GM19193 (cell line): ENCODE data around the gene FZD1.

ENCODE experiments used
- POLR2A ChIP-seq: IDR thresholded peaks from 4 replicates; pipeline ENCODE4 v1.6.1; 2011; ENCODE audit not compliant: insufficient read depth, insufficient read length; ENCODE audit errors: extremely low read depth

The FZD1 gene

DNA sequence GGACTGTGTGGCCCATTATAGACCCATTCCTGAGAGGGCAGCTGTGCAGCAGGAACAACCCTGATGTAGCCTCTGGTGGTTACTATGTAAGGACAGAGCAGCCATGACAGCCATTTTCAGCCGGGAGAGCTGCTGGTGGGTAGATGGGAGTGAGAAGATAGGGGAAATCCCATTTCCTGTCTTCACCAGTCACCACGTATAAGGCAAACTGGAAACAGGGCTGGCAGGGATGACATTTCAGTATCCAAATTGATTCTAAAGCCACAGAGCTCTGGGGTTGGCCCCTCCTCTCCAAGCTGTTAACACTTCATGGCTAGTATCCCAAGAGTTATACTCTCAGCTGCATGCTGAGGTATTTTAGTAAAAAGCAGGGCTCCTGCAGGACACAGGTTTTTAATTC, 15.2 kb upstream of the FZD1 start:
- no peak for TF ChIP-seq POLR2A

DNA sequence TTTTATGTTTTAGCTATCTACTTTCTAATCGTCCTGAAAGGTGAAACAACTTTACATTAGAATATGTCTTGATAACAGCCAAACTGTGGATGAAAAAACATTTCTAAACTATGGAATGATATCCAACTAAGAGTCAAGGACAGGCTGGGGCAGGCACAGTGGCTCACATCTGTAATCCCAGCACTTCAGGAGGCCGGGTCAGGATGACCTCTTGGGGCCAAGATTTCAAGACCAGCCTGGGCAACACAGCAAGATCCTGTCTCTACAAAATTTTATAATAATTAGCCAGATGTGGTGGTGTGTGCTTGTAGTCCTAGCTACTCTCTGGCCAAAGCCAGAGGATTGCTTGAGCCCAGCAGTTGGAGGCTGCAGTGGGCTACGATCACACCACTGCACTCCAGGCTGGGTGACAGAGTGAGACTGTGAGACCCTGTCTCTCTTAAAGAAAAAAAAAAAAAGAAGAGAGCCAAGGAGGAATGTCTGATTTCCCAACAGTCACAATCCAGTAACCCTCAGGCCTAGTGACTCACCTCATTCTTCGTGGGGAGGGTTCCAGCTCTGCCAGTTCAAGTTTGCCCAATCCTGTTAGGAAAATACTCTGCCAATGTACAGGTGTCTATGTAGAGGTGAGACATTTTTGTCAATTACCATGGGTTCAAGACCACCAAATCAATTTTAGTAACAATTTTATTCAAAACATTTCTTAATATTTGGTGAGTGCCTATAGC, 14.6 kb upstream of the FZD1 start:
- no peak for TF ChIP-seq POLR2A

DNA sequence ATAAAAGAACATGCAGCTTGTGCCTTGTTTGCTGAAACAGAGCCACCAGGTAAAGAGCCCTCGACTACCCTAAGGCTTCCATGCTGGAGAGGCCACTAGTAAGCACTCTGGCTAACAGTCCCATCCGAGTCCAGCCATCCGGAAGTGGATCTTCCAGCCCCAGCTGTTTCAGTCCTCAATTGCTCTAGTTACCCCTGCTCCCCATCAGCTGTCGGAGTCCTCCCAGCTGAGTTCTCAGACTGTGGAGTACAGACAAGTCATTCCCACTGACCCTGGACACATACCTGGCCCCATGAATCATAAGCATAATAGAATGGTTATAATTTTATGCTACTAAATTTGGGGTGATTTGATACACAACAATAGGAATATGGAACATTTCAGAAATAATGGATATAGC, 13.5 kb upstream of the FZD1 start:
- no peak for TF ChIP-seq POLR2A

DNA sequence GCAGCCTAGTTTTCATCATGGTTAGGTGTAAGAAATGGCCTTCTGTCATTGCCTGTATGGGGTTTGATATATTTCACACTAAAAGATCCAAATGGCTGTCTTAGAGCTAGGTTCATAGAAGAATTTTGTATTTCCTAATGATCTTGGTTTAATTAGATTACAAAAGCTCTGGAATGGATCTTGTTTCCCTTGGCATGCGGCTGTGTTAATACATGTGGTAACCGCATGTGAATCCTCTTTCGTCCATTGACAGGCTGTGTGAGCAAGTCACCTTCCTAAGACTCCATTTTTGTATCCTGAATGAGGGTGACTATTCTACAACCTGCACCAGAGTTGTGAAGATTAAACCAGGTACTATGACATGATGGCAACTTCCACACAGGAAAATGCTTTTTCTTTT, 12.4 kb upstream of the FZD1 start:
- no peak for TF ChIP-seq POLR2A

DNA sequence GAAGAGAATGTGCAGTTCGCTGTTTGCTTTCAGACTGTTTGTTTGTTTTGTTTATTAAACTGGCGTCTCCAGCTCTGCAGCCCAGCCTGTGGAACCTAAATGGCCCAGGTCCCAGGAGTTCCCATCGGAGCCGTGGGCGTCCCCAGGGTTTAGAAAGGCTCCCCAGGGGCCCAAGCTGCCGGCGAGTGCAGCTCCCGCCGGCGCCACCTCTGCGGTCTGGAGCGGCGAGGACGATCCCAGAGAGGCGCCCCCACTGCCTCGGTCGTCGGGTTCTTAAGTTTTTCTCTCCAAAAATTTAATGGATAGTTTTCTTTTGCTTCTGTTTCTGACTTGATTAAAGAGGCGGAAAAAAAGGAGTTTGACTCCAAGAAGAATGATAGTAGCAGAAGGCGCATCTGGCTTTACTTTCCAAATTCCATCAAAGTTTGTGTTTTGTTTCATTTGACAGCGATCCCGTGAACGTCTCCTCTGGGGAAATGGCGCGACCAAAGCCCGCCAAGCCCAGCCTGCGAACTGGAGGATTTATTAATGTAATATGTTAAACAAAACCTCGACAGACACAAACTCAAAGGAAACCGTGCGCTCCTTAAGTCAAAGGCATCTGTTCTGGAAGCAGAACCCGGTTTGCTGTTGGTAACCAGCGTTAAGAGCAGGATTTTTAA, 718 bp upstream of the FZD1 start:
- TF ChIP-seq POLR2A: no peak

DNA sequence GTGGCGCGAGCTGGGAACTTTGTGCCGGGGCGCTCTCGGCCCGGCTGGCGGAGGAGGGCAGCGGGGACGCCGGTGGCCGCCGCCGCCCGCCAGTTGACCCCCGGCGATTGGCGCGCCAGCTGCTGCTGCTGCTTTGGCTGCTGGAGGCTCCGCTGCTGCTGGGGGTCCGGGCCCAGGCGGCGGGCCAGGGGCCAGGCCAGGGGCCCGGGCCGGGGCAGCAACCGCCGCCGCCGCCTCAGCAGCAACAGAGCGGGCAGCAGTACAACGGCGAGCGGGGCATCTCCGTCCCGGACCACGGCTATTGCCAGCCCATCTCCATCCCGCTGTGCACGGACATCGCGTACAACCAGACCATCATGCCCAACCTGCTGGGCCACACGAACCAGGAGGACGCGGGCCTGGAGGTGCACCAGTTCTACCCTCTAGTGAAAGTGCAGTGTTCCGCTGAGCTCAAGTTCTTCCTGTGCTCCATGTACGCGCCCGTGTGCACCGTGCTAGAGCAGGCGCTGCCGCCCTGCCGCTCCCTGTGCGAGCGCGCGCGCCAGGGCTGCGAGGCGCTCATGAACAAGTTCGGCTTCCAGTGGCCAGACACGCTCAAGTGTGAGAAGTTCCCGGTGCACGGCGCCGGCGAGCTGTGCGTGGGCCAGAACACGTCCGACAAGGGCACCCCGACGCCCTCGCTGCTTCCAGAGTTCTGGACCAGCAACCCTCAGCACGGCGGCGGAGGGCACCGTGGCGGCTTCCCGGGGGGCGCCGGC, 870 bp downstream of the FZD1 start:
- TF ChIP-seq POLR2A: no peak

DNA sequence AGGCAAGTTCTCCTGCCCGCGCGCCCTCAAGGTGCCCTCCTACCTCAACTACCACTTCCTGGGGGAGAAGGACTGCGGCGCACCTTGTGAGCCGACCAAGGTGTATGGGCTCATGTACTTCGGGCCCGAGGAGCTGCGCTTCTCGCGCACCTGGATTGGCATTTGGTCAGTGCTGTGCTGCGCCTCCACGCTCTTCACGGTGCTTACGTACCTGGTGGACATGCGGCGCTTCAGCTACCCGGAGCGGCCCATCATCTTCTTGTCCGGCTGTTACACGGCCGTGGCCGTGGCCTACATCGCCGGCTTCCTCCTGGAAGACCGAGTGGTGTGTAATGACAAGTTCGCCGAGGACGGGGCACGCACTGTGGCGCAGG, 1.4 kb downstream of the FZD1 start:
- TF ChIP-seq POLR2A: no peak

DNA sequence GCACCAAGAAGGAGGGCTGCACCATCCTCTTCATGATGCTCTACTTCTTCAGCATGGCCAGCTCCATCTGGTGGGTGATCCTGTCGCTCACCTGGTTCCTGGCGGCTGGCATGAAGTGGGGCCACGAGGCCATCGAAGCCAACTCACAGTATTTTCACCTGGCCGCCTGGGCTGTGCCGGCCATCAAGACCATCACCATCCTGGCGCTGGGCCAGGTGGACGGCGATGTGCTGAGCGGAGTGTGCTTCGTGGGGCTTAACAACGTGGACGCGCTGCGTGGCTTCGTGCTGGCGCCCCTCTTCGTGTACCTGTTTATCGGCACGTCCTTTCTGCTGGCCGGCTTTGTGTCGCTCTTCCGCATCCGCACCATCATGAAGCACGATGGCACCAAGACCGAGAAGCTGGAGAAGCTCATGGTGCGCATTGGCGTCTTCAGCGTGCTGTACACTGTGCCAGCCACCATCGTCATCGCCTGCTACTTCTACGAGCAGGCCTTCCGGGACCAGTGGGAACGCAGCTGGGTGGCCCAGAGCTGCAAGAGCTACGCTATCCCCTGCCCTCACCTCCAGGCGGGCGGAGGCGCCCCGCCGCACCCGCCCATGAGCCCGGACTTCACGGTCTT, 1.9 kb downstream of the FZD1 start:
- no peak for TF ChIP-seq POLR2A

DNA sequence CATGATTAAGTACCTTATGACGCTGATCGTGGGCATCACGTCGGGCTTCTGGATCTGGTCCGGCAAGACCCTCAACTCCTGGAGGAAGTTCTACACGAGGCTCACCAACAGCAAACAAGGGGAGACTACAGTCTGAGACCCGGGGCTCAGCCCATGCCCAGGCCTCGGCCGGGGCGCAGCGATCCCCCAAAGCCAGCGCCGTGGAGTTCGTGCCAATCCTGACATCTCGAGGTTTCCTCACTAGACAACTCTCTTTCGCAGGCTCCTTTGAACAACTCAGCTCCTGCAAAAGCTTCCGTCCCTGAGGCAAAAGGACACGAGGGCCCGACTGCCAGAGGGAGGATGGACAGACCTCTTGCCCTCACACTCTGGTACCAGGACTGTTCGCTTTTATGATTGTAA, 2.5 kb downstream of the FZD1 start:
- TF ChIP-seq POLR2A: no peak

DNA sequence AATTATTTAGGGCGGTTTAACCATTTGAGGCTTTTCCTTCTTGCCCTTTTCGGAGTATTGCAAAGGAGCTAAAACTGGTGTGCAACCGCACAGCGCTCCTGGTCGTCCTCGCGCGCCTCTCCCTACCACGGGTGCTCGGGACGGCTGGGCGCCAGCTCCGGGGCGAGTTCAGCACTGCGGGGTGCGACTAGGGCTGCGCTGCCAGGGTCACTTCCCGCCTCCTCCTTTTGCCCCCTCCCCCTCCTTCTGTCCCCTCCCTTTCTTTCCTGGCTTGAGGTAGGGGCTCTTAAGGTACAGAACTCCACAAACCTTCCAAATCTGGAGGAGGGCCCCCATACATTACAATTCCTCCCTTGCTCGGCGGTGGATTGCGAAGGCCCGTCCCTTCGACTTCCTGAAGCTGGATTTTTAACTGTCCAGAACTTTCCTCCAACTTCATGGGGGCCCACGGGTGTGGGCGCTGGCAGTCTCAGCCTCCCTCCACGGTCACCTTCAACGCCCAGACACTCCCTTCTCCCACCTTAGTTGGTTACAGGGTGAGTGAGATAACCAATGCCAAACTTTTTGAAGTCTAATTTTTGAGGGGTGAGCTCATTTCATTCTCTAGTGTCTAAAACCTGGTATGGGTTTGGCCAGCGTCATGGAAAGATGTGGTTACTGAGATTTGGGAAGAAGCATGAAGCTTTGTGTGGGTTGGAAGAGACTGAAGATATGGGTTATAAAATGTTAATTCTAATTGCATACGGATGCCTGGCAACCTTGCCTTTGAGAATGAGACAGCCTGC, 3.1 kb downstream of the FZD1 start:
- no peak for TF ChIP-seq POLR2A

DNA sequence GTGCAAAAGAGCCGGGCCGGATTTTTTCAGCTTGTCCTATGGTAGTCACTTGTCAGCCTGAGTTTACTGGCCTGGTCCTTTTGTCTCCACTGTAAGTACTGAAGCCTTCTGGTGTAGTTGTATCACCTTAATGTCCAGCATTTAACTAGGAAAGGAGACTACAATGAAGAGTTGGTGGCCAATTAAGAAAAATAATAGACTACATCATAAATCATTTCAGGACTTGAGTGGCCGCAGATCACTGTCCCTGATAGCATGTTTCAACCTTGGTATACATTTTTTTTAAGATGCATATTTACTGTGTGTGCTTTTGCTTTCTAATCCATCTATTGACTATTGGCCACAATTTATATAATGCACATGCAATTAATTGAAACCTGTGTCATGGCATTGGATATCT, 6.1 kb downstream of the FZD1 start:
- TF ChIP-seq POLR2A: no peak

DNA sequence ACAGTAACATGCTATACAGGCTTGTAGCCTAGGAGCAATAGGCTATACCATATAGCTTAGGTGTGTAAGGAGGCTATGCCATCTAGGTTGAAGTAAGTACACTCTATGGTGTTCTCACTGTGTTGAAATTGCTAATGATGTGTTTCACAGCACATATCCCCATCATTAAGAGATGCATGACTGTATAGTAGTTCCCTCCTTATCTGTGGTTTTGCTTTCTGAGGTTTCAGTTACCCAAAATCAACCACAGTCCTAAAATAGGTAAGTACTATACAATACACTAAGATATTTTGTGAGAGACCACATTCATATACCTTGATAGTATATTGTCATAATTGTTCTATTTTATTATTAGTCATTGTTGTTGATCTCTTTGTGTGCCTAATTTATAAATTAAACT, 12.7 kb downstream of the FZD1 start:
- no peak for TF ChIP-seq POLR2A

DNA sequence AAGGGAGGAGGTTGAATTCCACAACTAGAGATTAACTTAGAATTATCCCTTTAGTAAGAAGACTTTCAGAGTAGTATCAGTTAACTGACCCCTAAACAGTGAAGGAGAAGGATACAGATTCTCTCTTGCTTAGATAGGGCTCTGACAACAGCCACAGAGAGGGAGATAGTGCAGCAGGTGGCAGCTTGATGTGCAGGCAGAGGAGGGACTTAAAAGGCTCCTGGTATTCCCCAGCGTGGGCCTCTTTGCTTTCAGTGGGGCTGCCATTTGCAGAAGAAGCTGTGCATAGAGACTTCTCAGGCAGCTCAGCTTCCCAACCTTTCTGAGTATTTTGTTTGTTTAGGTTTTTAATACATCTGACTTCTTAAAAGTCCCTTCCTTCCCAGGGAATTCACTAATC, 16.0 kb downstream of the FZD1 start:
- no peak for TF ChIP-seq POLR2A

DNA sequence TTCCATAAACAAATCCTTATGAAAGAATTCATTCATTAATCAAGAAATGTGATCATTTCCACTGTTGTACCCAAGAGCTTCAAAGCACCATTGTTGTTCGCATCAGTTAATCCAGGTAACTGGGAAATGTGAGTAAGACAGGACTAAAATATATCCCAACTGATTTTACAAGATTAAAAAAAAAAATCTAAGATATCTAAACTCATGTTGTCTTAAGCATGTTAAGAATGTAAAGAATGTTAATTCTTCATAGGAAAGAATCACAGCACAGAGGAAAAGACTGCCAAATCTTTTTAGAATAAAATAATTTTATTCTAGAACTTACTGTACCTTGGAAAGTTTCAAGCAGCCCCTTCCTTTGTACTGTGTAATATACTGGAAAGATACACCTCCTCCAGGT, 16.4 kb downstream of the FZD1 start:
- no peak for TF ChIP-seq POLR2A
